ENCODE data around the gene CLASP2.

CLASP2 gene

GRCh38 chr3:33629219-33629618 lies 88.8 kb downstream of the CLASP2 start:
- DNase-seq = no peak

GRCh38 chr3:33624756-33625155 lies 93.3 kb downstream of the CLASP2 start:
- DNase-seq = no peak

GRCh38 chr3:33613041-33613440 lies 105.0 kb downstream of the CLASP2 start:
- DNase-seq = no peak

- no peak for DNase-seq
Measured at GRCh38 chr3:33612607-33613006, 105.4 kb downstream of the CLASP2 start.

- no peak for DNase-seq
Measured at GRCh38 chr3:33602829-33603228, 115.2 kb downstream of the CLASP2 start.

GRCh38 chr3:33597257-33597689 lies 120.8 kb downstream of the CLASP2 start:
- no peak for DNase-seq

GRCh38 chr3:33592999-33593398 lies 125.1 kb downstream of the CLASP2 start:
- DNase-seq = no peak

- DNase-seq = no peak
Measured at GRCh38 chr3:33590541-33590940, 127.5 kb downstream of the CLASP2 start.

GRCh38 chr3:33586402-33586801 lies 131.7 kb downstream of the CLASP2 start:
- no peak for DNase-seq

GRCh38 chr3:33582234-33582633 lies 135.8 kb downstream of the CLASP2 start:
- no peak for DNase-seq

- DNase-seq = no peak
Measured at GRCh38 chr3:33581666-33582065, 136.4 kb downstream of the CLASP2 start.

- no peak for DNase-seq
Measured at GRCh38 chr3:33579840-33580239, 138.2 kb downstream of the CLASP2 start.

- no peak for DNase-seq
Measured at GRCh38 chr3:33579178-33579510, 138.9 kb downstream of the CLASP2 start.

- no peak for DNase-seq
Measured at GRCh38 chr3:33578325-33579177, 139.5 kb downstream of the CLASP2 start.

GRCh38 chr3:33577588-33577987 lies 140.5 kb downstream of the CLASP2 start:
- DNase-seq = no peak

GRCh38 chr3:33577173-33577572 lies 140.9 kb downstream of the CLASP2 start:
- DNase-seq = no peak

GRCh38 chr3:33575311-33575710 lies 142.7 kb downstream of the CLASP2 start:
- DNase-seq = no peak

GRCh38 chr3:33557829-33558228 lies 160.2 kb downstream of the CLASP2 start:
- no peak for DNase-seq

- no peak for DNase-seq
Measured at GRCh38 chr3:33557279-33557678, 160.8 kb downstream of the CLASP2 start.

GRCh38 chr3:33547101-33547500 lies 171.0 kb downstream of the CLASP2 start:
- DNase-seq = no peak

- DNase-seq = no peak
Measured at GRCh38 chr3:33544126-33544525, 173.9 kb downstream of the CLASP2 start.

GRCh38 chr3:33543601-33544000 lies 174.5 kb downstream of the CLASP2 start:
- DNase-seq = no peak

GRCh38 chr3:33541918-33542317 lies 176.1 kb downstream of the CLASP2 start:
- no peak for DNase-seq

- no peak for DNase-seq
Measured at GRCh38 chr3:33538678-33539339, 179.2 kb downstream of the CLASP2 start.

GRCh38 chr3:33537133-33537532 lies 180.9 kb downstream of the CLASP2 start:
- no peak for DNase-seq

Measured in NCI-H69 (cell line).